Endothelial cell of umbilical vein (primary cell): ENCODE data around the gene TMEM127.

ENCODE experiments used
- EZH2 ChIP-seq: IDR thresholded peaks from 2 replicates; pipeline ENCODE4 v1.6.1; 2012; ENCODE audit warnings: borderline replicate concordance, low read depth, mild to moderate bottlenecking, moderate library complexity, low read length, inconsistent platforms; ENCODE audit not compliant: severe bottlenecking
- FOS ChIP-seq: IDR thresholded peaks from 2 replicates; pipeline ENCODE4 v1.6.1; 2011; ENCODE audit warnings: mild to moderate bottlenecking, low read length, moderate library complexity, borderline replicate concordance; ENCODE audit not compliant: insufficient read depth
- GATA2 ChIP-seq: IDR thresholded peaks from 2 replicates; pipeline ENCODE4 v1.7.0; 2011; ENCODE audit warnings: low read depth, mild to moderate bottlenecking, moderate library complexity, mixed read lengths, low read length; ENCODE audit not compliant: insufficient read length, insufficient read depth
- JUN ChIP-seq: IDR thresholded peaks from 2 replicates; pipeline ENCODE4 v1.6.1; 2011; ENCODE audit warnings: borderline replicate concordance, low read depth; ENCODE audit not compliant: insufficient read length, insufficient read depth
- MYC ChIP-seq: IDR thresholded peaks from one replicate; pipeline ENCODE4 v1.6.1; 2011; ENCODE audit warnings: mild to moderate bottlenecking, low read depth, low read length
- POLR2A ChIP-seq: IDR thresholded peaks from 2 replicates; pipeline ENCODE4 v1.6.1; 2012; ENCODE audit warnings: low read depth, mild to moderate bottlenecking, control low read depth, low read length
- POLR2AphosphoS5 ChIP-seq: IDR thresholded peaks from 2 replicates; pipeline ENCODE4 v1.6.1; 2012; ENCODE audit warnings: low read depth, mild to moderate bottlenecking, control low read depth, low read length, moderate library complexity; ENCODE audit not compliant: insufficient read depth
- TF ChIP-seq, protein P1 (sequence below), 2 donors: IDR thresholded peaks; 1 replicate in 1 of 2; 2 replicates in 1 of 2; pipeline ENCODE4 v1.5.1; 2011; ENCODE audit warnings: low read length in 2 of 2, mild to moderate bottlenecking in 2 of 2, moderate library complexity in 2 of 2, control low read depth in 1 of 2, inconsistent platforms in 1 of 2, low read depth in 1 of 2; ENCODE audit not compliant: insufficient read depth in 1 of 2; ENCODE audit errors: extremely low read depth in 1 of 2
- TF ChIP-seq, protein P2 (sequence below): IDR thresholded peaks from 2 replicates; pipeline ENCODE4 v1.6.1; 2011; ENCODE audit not compliant: insufficient read depth, insufficient read length

DNA sequence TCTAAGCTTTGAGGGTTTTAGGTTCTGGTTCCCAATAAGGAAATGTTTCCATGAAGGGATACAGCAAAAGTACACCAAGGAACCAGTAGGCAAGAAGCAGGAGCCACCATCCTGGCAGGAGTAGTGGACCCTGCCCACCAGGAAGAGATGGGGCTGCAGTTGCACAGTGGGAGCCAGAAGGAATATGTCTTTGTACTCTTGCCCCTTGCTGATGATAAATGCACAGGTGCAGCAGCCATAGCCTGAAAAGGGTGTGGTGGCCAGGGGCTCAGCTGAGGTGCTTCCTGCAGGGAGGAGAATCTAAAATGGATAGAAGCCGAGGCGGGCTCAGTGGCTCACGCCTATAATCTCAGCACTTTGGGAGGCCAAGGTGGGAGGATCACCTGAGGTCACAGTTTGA, 27.5 kb downstream of the TMEM127 start:
- TF ChIP-seq, protein P1, sequence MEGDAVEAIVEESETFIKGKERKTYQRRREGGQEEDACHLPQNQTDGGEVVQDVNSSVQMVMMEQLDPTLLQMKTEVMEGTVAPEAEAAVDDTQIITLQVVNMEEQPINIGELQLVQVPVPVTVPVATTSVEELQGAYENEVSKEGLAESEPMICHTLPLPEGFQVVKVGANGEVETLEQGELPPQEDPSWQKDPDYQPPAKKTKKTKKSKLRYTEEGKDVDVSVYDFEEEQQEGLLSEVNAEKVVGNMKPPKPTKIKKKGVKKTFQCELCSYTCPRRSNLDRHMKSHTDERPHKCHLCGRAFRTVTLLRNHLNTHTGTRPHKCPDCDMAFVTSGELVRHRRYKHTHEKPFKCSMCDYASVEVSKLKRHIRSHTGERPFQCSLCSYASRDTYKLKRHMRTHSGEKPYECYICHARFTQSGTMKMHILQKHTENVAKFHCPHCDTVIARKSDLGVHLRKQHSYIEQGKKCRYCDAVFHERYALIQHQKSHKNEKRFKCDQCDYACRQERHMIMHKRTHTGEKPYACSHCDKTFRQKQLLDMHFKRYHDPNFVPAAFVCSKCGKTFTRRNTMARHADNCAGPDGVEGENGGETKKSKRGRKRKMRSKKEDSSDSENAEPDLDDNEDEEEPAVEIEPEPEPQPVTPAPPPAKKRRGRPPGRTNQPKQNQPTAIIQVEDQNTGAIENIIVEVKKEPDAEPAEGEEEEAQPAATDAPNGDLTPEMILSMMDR (IDR thresholded peaks at IDR 0.05; ENCODE audit: extremely low read depth in 1 of 2, insufficient read depth in 1 of 2, low read depth in 1 of 2, low read length in 2 of 2) = no peak
- no peak for TF ChIP-seq MYC
- TF ChIP-seq POLR2A = no peak
- TF ChIP-seq EZH2 = no peak
- TF ChIP-seq, protein P2, sequence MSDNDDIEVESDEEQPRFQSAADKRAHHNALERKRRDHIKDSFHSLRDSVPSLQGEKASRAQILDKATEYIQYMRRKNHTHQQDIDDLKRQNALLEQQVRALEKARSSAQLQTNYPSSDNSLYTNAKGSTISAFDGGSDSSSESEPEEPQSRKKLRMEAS = no peak
- no peak for TF ChIP-seq GATA2
- TF ChIP-seq POLR2AphosphoS5 = no peak
- TF ChIP-seq FOS = no peak
- TF ChIP-seq JUN = no peak
